OCI-LY1 (cell line): ENCODE data around the gene INIP.

Source experiments
- H2AFZ ChIP-seq: fragments of 200-600 bp; sonication (generic), shearing (Covaris generic); 2 replicates; pipeline ENCODE4 v1.6.0; 2014; ENCODE audit warnings: antibody characterized with exemption, mild to moderate bottlenecking, low read length
- H3F3A ChIP-seq: fragments of 200-600 bp; sonication (generic), shearing (Covaris generic); 2 replicates; pipeline ENCODE4 v1.6.0; 2014; ENCODE audit warnings: mild to moderate bottlenecking, antibody characterized with exemption, low read length, moderate library complexity; ENCODE audit not compliant: insufficient read depth
- H3K27ac ChIP-seq: fragments of 200-600 bp; sonication (generic); 2 replicates; pipeline ENCODE4 v1.5.1; 2014; ENCODE audit warnings: low read length, mixed run types, mild to moderate bottlenecking, low read depth; ENCODE audit not compliant: poor library complexity, severe bottlenecking
- H3K27me3 ChIP-seq: fragments of 200-600 bp; sonication (generic); 2 replicates; pipeline ENCODE4 v1.6.0; 2014; ENCODE audit warnings: antibody characterized with exemption, mild to moderate bottlenecking, low read length, moderate library complexity; ENCODE audit not compliant: insufficient read depth
- H3K36me3 ChIP-seq: fragments of 200-600 bp; sonication (generic); 2 replicates; pipeline ENCODE4 v1.6.1; 2014; ENCODE audit warnings: mild to moderate bottlenecking, antibody characterized with exemption, low read length, moderate library complexity, mixed read lengths; ENCODE audit not compliant: insufficient read depth
- H3K4me1 ChIP-seq: fragments of 200-600 bp; sonication (generic); 2 replicates; pipeline ENCODE4 v1.5.1; 2014; ENCODE audit warnings: mild to moderate bottlenecking, low read length, moderate library complexity; ENCODE audit not compliant: insufficient read depth, severe bottlenecking
- H3K4me2 ChIP-seq: fragments of 200-600 bp; sonication (generic), shearing (Covaris generic); 2 replicates; pipeline ENCODE4 v1.6.1; 2014; ENCODE audit warnings: low read length
- H3K4me3 ChIP-seq: fragments of 200-600 bp; sonication (generic); 2 replicates; pipeline ENCODE4 v1.5.1; 2014; ENCODE audit warnings: low read length, low read depth, mild to moderate bottlenecking, mixed read lengths; ENCODE audit not compliant: poor library complexity, severe bottlenecking
- H3K79me2 ChIP-seq: fragments of 200-600 bp; shearing (Covaris generic); 2 replicates; pipeline ENCODE4 v1.6.1; 2016; ENCODE audit warnings: mixed run types, low read length, mixed read lengths; ENCODE audit not compliant: insufficient read depth
- H3K9ac ChIP-seq: fragments of 200-600 bp; sonication (generic), shearing (Covaris generic); 2 replicates; pipeline ENCODE4 v1.6.1; 2014; ENCODE audit warnings: mild to moderate bottlenecking, low read length, mixed read lengths
- H3K9me2 ChIP-seq: fragments of 200-600 bp; sonication (generic), shearing (Covaris generic); 2 replicates; pipeline ENCODE4 v1.6.1; 2014; ENCODE audit warnings: low read depth, mild to moderate bottlenecking, low read length, mixed read lengths
- H3K9me3 ChIP-seq: fragments of 200-600 bp; shearing (Covaris generic); 2 replicates; pipeline ENCODE4 v1.6.1; 2014; ENCODE audit warnings: low read length, mixed read lengths
- H4K20me1 ChIP-seq: fragments of 200-600 bp; sonication (generic), shearing (Covaris generic); 2 replicates; pipeline ENCODE4 v1.6.0; 2016; ENCODE audit warnings: mild to moderate bottlenecking, low read length; ENCODE audit not compliant: insufficient read depth
- EZH2 ChIP-seq: fragments of 200-600 bp; sonication (generic), shearing (Covaris generic); IDR thresholded peaks from 2 replicates; pipeline ENCODE4 v1.8.0; 2017; ENCODE audit warnings: borderline replicate concordance, mixed run types, mild to moderate bottlenecking, antibody characterized with exemption, low read length, moderate library complexity, mixed read lengths
- TF ChIP-seq, protein P1 (sequence below): fragments of 200-600 bp; sonication (generic), shearing (Covaris generic); IDR thresholded peaks from 2 replicates; pipeline ENCODE4 v1.5.1; 2017; ENCODE audit warnings: mild to moderate bottlenecking, antibody characterized with exemption, low read length, moderate library complexity, mixed read lengths

Gene INIP

DNA sequence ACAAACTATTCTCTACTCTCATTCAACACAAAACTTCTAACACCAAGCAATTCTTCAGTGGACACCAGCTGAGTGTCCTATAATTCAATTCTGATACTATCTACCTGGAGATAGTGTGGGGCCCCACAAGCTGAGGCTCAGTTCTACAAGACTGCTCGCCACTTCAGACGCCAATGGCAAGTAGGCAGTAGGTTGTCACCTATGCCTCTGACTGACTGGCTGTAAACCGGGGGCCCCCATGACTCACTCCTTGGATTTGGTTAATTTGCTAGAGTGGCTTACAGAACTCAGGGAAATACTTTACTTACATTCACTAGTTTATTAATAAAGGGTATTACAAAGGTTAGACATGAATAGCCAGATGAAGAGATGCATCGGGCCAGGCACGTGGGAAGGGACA lies 21.5 kb downstream of the INIP start:
- no peaks in the 10 kb centered on the region for H3K9me3 ChIP-seq
- H3K4me3 ChIP-seq, result no peak overlapping the region
- no peak overlapping the region for H3K4me2 ChIP-seq
- no peak overlapping the region for H2AFZ ChIP-seq
- no peaks in the 10 kb centered on the region for H3K9me2 ChIP-seq
- no peaks in the 10 kb centered on the region for H4K20me1 ChIP-seq
- H3K27ac ChIP-seq, result no peak overlapping the region
- no peak overlapping the region for H3K9ac ChIP-seq
- H3K36me3 ChIP-seq, result peaks cover 50% of the 10 kb centered on the region
- H3F3A ChIP-seq, result no peaks in the 10 kb centered on the region
- peaks cover 4% of the 10 kb centered on the region; the same call in 1 of the 2 replicates for H3K79me2 ChIP-seq
- H3K4me1 ChIP-seq, result peaks cover 5% of the 10 kb centered on the region
- no peaks in the 10 kb centered on the region for H3K27me3 ChIP-seq
- no peak for TF ChIP-seq EZH2
- TF ChIP-seq, protein P1, sequence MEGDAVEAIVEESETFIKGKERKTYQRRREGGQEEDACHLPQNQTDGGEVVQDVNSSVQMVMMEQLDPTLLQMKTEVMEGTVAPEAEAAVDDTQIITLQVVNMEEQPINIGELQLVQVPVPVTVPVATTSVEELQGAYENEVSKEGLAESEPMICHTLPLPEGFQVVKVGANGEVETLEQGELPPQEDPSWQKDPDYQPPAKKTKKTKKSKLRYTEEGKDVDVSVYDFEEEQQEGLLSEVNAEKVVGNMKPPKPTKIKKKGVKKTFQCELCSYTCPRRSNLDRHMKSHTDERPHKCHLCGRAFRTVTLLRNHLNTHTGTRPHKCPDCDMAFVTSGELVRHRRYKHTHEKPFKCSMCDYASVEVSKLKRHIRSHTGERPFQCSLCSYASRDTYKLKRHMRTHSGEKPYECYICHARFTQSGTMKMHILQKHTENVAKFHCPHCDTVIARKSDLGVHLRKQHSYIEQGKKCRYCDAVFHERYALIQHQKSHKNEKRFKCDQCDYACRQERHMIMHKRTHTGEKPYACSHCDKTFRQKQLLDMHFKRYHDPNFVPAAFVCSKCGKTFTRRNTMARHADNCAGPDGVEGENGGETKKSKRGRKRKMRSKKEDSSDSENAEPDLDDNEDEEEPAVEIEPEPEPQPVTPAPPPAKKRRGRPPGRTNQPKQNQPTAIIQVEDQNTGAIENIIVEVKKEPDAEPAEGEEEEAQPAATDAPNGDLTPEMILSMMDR, result no peak

DNA sequence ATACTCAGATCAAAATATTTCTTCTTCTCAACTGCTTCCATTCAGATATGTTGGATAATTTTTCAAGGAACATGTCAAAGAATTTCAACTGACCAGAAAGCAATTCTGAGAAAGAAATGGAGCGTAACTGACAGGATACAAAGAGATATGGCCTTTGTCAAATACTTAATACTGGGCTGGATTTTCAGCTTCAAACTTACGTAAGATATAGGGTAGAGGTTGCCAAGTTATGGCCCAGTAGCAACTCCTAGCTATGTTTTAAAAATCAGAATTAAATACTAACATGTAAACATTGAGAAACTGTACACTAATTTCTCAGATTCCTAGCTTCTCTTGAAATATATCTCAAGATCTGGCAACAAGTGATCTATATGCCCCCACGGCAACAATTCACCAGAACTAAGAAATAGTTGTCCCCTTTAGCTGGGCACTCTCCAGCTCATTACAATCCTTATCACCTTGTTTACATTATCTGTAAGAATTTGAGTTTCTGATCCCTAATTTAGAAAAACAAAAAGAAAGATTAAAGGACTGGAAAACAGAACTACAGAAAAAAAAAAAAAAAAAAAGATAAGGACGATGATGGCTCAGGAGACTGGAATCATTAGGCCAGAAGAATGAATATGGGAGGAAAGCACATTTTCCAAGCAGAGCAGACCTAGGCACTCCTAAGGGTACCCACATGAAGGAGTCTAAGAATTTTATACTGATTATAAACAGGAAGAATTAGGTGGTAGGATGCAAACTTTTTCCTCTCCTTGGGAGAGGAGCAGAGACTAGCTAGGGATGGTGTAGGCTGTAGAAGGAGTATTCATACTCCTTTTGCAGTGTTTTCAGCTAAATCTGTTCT lies 23.0 kb downstream of the INIP start:
- Histone ChIP-seq H2AFZ (no peak overlapping the region), H3F3A (no peaks in the 10 kb centered on the region), H3K4me1 (peaks cover 5% of the 10 kb centered on the region), H3K36me3 (peaks cover 61% of the 10 kb centered on the region), H3K4me3 (no peak overlapping the region), H3K79me2 (no peaks in the 10 kb centered on the region; the same call in 1 of the 2 replicates), H3K27me3 (no peaks in the 10 kb centered on the region), H4K20me1 (no peaks in the 10 kb centered on the region), H3K4me2 (no peak overlapping the region), H3K9me3 (no peaks in the 10 kb centered on the region), H3K9ac (no peak overlapping the region), H3K9me2 (no peaks in the 10 kb centered on the region), H3K27ac (no peak overlapping the region)
- TF ChIP-seq EZH2, result no peak
- TF ChIP-seq, protein P1, result no peak

DNA sequence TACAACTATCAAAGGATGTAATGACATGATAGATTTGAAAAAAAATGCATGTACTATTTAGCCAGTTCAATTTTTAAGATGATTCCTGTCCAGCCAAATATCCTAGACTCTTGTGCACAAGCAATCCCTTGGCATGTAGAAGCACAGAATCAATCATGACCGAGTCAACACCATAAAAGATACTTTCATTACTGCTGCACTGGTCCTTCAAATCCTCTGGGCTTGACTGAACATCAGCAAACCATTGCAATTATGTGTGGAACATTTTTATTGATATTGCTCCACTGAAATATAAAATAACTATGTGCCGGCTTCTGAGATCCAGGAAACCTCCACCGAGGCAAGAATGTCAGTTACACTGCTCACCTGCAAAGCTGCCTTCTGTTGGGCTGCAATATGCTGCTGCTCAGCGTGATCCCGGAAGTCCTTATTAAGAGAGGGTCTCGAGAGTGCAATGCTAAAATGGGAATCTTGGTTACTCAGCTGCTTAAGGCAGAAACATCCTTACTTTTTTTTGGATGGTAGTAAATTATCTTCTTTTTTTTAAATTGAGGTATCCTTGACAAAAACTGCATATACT lies 28.7 kb downstream of the INIP start:
- H3K4me2 ChIP-seq, result no peak overlapping the region
- no peak overlapping the region for H3K4me3 ChIP-seq
- H3K4me1 ChIP-seq, result no peaks in the 10 kb centered on the region
- TF ChIP-seq, protein P1, result no peak
- TF ChIP-seq EZH2, result no peak
- no peaks in the 10 kb centered on the region for H3K79me2 ChIP-seq
- H3F3A ChIP-seq, result no peaks in the 10 kb centered on the region
- peaks cover 86% of the 10 kb centered on the region for H3K36me3 ChIP-seq
- no peak overlapping the region for H3K9ac ChIP-seq
- H3K27me3 ChIP-seq, result no peaks in the 10 kb centered on the region
- H3K27ac ChIP-seq, result no peak overlapping the region
- no peaks in the 10 kb centered on the region for H4K20me1 ChIP-seq
- no peak overlapping the region for H2AFZ ChIP-seq
- no peaks in the 10 kb centered on the region for H3K9me3 ChIP-seq
- H3K9me2 ChIP-seq, result no peaks in the 10 kb centered on the region
